HCEC 1CT (cell line): ENCODE data around the gene TRMT11.
A peak's percentile ranks its signal among the peaks of the same experiment; 100 is the strongest.

Source experiments
- DNase-seq: peaks from one replicate; pipeline ENCODE4 v3.0.0-alpha.2; 2017

TRMT11 gene

DNA sequence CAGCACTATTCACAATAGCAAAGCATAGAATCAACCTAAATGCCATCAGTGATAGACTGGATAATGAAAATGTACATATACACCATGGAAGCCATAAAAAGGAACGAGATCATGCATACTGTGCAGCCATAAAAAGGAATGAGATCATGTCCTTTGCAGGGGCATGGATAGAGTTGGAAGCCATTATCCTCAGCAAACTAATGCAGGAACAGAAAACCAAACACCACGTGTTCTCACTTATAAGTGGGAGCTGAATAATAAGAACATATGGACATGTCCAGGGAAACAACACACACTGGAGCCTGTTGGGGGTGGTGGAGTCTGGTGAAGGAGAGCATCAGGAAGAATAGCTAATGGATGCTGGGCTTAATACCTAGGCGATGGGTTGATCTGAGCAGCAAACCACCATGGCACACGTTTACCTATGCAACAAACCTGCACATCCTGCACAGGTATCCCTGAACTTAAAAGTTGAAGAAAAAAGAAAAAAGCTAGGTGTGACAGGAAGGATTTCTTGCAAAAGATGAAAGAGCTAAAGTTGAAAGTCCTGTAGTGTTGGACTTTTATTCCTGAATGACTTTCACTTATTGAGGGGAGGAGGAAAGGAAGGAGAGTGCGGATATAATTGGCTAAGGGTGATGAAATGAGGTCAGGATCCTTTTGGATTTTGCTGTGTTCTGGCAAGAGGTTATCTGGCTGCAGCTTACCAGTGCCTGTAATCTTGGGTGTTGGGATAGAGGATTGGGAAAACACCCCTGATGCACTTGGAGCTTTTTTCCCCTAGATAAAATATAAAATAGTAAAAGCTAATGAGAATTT is 8.5 kb downstream of the TRMT11 start:
- DNase-seq = no peak

DNA sequence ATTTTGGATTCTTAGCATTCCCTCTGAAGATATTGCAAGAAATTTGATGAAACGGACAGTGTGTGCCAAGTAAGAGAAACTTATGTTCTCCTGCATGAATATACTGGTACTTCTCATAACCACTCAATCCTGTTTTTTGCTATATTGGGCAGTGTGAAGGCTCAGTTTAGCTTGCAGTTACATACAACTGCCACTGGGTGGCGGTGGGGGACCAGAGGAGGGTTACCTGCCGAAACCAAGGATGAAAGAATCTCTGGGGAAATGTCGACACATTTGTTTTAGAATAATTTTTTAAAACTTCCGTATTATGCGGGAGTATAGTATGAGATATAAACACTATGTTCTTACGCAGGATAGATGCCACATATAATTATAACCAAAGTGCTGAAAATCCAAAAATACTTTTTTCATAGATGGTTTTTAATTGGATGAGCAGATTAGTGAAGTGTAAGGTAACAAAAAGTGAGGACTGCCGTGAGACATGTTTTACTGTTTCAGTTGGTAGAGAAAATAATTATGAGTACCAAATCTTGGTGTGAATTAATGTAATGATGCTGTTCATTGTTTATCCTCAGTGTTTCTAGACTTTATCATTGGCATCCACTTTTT is 9.7 kb downstream of the TRMT11 start:
- DNase-seq = peak; percentile 51

DNA sequence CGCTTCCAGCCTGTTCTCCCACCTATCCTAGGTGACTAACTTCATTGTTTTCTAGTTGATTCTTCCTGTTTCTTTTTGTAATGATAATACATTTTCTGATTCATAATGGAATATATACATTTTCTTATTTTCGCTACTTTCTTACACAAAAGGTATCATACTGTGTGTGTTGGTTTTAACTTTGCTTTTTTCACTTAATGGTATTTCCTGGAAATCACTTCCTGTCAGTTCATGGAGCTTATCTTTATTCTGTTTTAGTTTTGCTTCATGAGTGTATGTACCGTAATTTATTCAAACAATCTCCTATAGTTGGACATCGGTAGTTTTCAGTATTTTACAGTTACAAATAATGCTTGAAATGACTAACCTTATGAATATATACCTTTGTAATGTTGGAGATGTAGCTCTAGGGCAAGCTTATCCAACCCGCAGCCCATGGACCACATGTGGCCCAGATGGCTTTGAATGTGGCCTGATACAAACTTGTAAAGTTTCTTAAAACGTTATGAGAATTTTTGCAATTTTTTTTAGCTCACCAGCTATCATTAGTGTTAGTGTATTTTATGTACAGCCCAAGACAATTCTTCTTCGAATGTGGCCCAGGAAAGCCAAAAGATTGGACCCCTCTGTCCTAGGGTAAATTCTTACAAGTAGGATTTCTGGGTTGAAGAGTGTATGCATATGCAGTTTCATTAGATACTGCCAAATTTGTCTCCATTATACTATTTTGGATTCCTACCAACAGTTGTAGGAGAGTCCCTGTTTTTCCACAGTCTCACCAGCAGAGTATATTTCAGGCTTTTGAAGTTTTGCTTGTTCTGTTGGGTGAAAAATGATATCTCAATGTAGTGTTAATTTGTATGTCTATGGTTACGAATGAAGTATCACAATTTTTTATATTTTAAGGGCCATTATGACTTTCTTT is 16.7 kb downstream of the TRMT11 start:
- no peak for DNase-seq

DNA sequence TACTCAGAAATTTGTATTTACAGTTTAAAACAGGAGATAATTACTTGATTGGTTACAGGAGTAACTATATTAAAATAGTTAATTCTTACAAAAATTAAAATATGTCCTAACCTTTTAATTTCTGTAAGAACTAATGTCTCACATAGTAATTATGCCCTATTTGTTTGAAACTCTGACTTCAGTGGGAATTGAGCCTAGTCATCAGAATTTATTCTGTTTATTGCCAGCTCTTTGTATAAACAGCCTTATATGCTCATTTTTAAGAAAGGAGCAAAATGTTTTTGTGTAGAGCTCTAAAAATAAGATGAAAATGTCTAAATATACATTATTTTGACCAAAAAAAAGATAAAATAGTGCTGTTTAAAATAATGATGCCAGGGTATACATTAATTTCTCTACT is 21.5 kb downstream of the TRMT11 start:
- DNase-seq = no peak

DNA sequence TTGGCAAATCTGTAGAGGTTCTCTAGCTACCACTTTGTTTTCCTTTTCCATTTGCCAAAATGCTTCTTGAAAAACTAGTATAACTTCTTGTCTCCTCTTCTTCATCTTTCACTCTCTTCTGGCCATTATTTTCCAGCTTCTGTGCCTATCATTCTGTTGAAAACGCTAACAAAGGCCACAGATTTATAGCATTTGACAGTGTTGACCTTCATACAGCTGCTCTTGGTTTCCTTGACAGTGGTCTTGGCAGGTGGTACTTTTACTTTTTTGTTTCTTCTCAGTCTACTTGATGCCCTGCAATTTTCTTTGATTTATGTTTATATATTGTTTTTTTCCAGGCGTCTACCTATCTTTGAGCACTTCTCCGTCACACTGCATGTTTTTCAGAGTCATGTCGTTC is 23.7 kb downstream of the TRMT11 start:
- DNase-seq = no peak

DNA sequence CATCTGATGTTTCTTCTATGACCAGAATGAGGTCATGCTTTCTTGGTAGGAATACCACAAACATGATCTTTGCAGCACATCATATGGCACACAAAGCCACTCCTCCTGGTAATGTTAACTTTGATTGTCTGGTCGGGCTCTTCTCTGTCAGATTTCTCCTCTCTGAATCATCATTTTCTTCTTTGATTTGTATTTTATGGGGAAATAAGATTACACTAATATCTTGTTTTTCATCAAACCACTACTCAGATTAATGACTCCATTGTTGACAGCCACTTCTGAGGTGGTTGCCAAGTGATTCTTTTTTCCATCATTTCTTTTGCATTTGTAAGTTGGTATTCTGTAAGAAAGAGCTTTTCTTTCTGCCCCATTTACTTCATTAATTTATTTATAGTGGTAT is 29.5 kb downstream of the TRMT11 start:
- DNase-seq = peak; percentile 8

DNA sequence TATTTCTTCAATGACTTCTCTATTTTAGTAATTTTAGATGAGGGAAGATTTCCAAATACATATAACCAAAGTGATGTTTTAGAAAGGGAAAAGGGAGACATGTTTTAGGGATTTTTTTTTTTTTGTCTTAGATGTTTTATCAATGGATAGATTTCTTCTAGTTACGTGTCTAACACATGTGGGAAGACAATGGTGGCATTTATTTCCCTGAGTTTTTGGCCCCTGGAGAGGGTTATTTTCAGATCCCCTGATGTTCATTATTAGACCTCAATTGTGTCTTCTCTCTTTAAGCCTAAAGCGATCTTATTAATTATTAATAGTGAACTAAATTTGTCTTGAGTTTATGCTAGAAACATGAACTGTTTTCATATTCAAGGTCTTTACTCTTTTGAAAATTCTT is 30.3 kb downstream of the TRMT11 start:
- DNase-seq = no peak

DNA sequence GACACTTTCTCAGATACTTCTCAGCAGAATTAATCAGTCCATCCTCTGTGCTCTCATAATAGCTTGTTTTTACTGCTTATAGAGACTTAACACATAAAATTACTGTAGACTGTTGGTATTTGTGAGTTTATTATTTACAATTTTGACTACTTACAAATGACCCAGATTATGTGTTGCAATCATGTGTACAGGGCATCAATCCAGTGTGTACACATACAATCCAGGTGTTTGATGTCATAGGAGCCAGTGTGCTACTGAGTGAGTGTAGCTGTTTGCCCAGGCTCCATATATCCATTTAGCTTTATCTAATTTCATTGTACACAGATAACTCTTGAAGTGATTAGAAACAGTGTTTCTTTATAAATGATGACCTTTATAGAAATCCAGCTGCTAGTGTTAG is 31.3 kb downstream of the TRMT11 start:
- no peak for DNase-seq

DNA sequence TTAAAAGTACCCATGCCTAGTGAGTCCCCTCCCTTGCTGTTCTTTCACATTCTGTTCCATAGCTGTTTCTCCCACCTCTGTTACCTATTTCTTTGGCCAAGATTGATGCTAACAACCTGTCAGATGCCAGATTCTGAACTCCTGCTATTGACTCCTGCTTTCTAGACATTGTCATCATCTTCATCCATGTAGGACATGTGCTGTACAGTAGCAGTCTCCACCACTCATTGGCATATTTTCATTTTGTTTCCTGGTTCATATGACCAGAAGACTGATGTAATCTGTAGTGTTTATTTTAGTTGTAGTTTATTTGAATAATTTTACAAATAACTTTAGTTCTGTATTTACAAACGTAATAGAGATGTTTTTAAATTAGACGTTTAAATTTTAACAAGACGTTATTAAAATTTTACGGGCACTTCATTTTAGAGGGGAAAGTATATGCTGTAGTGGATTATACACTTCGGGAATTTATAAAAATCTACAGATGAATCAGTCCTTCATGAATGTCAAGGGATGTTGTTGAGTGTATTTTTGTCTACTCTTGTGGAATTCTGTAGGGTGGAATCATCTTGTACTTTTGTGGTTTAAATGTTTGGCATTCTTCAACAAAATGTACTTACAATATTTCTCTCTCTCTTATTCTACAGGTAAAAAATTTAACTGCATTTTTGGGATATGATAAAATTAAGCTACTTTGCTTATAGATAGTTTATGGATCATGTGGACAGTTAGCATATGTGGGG is 34.1 kb downstream of the TRMT11 start:
- no peak for DNase-seq

DNA sequence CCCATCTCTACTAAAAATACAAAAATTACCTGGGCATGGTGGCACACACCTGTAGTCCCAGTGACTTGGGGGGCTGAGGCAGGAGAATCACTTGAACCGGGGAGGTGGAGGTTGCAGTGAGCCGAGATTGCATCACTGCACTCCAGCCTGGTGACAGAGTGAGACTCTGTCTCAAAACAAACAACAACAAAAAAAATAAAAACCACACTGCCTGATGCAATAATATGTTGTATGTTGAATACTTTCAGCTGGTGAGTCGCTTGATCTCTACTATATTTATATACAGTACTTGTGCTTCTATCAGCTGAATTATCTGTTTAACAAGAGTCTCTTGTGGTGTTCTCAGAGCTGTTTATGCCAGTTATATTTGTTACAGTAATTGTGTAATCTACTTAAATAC is 37.1 kb downstream of the TRMT11 start:
- DNase-seq = peak; percentile 15

DNA sequence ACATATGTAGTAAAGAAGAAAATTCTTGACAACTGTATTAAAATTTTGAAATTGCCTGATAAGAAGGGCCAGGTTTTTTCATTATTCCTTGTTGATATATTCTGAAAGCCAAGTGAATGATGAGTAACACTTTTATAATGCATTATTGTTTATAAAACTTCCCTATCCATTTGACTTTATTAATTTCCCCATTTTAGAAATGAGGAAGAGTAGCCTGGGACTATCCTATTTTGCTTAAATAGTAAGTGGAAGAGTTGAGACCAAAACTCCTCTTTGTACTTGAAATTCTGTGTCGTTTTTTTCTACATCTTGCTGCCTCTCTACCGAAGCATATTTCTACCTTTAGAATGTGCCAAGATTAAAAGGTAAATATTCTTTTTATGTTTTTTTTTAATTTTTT is 39.7 kb downstream of the TRMT11 start:
- DNase-seq = peak; percentile 11

DNA sequence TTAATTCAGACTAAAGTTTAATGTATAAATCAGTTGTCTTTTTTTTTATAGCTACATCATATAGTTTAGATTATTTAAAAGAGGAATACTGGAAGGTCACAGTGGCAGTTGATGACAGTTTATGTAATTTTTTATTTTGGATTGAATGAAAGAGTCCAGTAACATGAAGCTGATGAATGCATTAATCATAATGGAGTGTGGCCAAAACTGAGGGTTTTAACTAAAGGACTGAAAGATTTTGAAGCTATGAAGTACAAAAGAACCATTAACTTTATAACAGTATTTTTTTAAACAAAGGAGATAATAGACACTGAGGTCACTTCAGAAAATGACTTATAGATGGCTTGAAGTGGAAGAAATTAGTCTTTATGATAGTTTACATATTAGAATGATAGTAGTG is 41.3 kb downstream of the TRMT11 start:
- peak; percentile 47 for DNase-seq

DNA sequence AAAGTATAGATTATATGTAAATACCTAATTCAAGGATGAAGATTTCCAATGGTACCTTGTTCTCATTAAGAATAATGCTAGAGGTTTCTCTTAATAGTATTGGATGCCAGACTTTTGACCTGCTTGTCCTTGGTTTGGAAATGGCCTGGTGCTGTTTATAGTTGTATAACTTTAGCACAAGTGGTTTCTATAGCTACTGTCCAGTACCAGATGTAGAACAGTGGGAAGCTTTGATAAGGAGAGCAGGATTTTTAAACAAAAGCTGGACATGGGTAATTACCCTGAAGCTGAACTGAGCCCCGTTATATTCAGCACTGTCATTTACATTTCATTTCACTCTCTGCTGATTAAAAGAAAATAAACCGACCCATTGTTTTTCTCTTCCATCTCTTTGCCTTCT is 43.7 kb downstream of the TRMT11 start:
- no peak for DNase-seq

DNA sequence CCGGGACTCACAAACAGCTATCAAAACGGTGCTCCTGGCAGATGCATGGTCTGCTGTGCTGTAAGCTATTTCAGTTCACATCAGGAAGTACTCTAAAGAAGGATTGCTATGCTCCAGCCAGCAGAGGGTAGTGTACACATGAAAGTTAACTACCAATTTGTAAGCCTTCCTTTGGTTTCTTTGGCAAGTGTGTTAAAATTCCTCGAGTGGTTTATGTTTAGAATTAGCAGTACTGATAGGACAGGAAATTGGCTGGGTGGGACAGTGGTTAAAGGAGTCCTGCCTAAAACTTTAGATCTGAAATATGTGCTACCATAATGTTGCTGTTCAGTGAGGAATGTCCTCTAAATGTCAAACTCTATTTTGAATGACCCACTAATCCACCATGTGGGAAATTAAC is 47.4 kb downstream of the TRMT11 start:
- DNase-seq = peak; percentile 88

DNA sequence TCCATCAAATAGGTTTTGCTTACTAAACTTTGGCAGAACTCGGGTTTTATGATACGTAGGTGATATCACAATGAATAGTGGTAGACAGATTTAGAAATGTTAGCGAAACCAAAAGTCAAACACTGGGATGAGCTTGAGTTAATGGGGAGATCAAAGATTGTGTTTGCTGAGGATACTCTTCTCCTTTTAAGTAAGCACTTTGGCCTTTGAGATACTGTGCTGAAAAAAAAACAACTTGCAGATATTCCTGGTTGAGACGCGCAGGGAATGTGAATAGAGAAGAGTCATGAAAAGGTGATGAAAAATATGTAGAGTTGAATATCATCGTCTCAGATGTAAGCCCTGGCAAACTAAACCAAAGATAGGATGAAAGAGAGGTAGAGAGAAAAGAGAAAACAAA is 48.3 kb downstream of the TRMT11 start:
- no peak for DNase-seq

GRCh38 chr6:126035764-126036163 is 49.4 kb downstream of the TRMT11 start:
- DNase-seq = no peak

- DNase-seq = no peak
These were observed 51.9 kb downstream of the TRMT11 start for GRCh38 chr6:126038234-126038633.

- peak; percentile 60 for DNase-seq
These were observed 52.9 kb downstream of the TRMT11 start for GRCh38 chr6:126039284-126039683.

DNA sequence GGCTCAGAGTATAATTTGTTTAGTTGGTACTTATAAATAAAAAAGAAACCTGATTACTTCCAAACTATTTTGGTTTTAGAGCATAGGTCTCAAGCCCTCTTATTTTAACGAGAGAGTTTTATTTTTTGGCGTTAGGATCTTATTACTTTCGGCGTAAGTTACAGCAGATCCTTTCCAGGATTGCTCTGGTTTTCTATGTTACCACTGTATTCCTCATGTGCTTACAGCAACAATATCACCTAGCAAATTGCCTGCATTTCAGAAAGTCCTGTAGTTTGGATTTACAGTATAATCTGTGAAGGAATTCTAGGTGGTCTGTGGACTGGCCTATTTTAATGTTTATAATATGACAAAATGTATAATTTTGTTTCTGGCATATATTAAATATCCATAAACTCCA is 54.1 kb downstream of the TRMT11 start:
- no peak for DNase-seq

GRCh38 chr6:126040826-126041225 is 54.5 kb downstream of the TRMT11 start:
- peak; percentile 91 for DNase-seq

GRCh38 chr6:126041516-126041915 is 55.2 kb downstream of the TRMT11 start:
- DNase-seq = no peak

GRCh38 chr6:126042001-126042419 is 55.7 kb downstream of the TRMT11 start:
- DNase-seq = no peak

DNA sequence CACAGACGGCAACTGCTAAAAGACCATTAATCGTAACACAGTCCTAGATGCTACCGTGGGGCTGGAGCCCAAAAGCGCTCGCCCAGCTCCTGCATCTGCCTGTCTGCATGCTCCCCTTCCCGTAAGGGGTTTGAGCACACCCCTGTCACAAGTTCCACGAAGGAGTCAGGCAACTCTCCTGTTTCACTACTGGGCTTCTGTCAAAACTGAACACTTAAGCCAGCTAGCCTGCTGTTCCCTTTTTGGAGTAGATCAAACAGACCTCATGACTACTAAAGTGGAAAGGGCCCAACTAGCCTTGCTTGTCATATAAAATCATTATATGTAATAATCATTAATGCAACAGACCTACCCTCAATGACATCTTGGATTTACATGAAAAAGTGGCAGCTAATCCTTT is 61.3 kb downstream of the TRMT11 start:
- DNase-seq = no peak
